Transverse colon (tissue), 4 donors: ENCODE data around the gene DIP2B.

Experiments used
- CTCF ChIP-seq, 5 experiments: fragments of 200-600 bp in 3 of 5; fragments of 450-650 bp in 2 of 5; sonication (generic) in 3 of 5; IDR thresholded peaks; 1 replicate in 2 of 5; 2 replicates in 3 of 5; pipeline ENCODE4 v1.5.1; 2016 to 2017; ENCODE audit warnings: antibody characterized with exemption in 5 of 5, inconsistent platforms in 3 of 5, mild to moderate bottlenecking in 2 of 5, moderate library complexity in 1 of 5
- EP300 ChIP-seq: sonication (generic); formaldehyde crosslinking; IDR thresholded peaks from one replicate; pipeline ENCODE4 v1.6.1; 2017; ENCODE audit warnings: antibody characterized with exemption, low read depth
- POLR2A ChIP-seq: fragments of 450-650 bp; IDR thresholded peaks from one replicate; pipeline ENCODE4 v1.6.1; 2016; ENCODE audit warnings: antibody characterized with exemption, mild to moderate bottlenecking, moderate library complexity
- POLR2AphosphoS5 ChIP-seq, 3 donors: sonication (generic); formaldehyde crosslinking; IDR thresholded peaks; one replicate each; pipeline ENCODE4 v1.6.1; 2016; ENCODE audit warnings: antibody characterized with exemption in 3 of 3

GRCh38 chr12:50742776-50743175 is 238.0 kb downstream of the DIP2B start:
- TF ChIP-seq POLR2A, result no peak
- no peak for TF ChIP-seq CTCF (IDR thresholded peaks at IDR 0.05)
- TF ChIP-seq EP300, result no peak
- no peak for TF ChIP-seq POLR2AphosphoS5 (IDR thresholded peaks at IDR 0.05)
